ENCODE measurements around the gene MGAT4A.

- TF ChIP-seq PATZ1 (CRISPR knock-in tag; IDR thresholded peaks at IDR 0.05; ENCODE audit: borderline replicate concordance) (no peak), CSRNP3 (CRISPR knock-in tag; IDR thresholded peaks at IDR 0.05) (no peak), ESRRG (CRISPR knock-in tag; IDR thresholded peaks at IDR 0.05) (no peak), TSHZ2 (CRISPR knock-in tag; IDR thresholded peaks at IDR 0.05) (no peak)
These were observed 67.3 kb downstream of the MGAT4A start for GRCh38 chr2:98663511-98664090.
